Pancreas (tissue), 10 donors: ENCODE results near the gene GAD1. TPM values are rescaled to one million over a fixed set of nuclear protein-coding genes. Genes with fewer than 3 reads are reported as not detected.

Experiments used
- ATAC-seq, 4 donors: fragments of 200-7000 bp; cut with Tn5 transposase; one replicate each; pipeline versions ENCODE4 v1.8.0 to v1.9.1; 2020; ENCODE audit warnings: mild to moderate bottlenecking in 4 of 4, moderate library complexity in 4 of 4
- DNase-seq, 6 donors: peaks; one replicate each; pipeline ENCODE4 v3.0.0-alpha.2; 2020
- FAIRE-seq: peaks from 2 replicates; lab custom pipeline; 2012; peaks lifted over from hg19 to GRCh38; lab: Jason Lieb, UNC
- H3K27ac ChIP-seq, 4 donors: fragments of 200-600 bp; sonication (generic); 1 replicate in 3 of 4; 2 replicates in 1 of 4; pipeline versions ENCODE4 v1.5.0 to v1.8.0; 2020
- H3K27me3 ChIP-seq, 4 donors: fragments of 200-600 bp; one replicate each; pipeline ENCODE4 v1.8.0; 2021
- H3K36me3 ChIP-seq, 3 donors: fragments of 200-600 bp; sonication (generic) in 1 of 3; one replicate each; pipeline versions ENCODE4 v1.5.0 to v1.8.0; 2020 to 2021
- H3K4me1 ChIP-seq, 3 donors: fragments of 200-600 bp; one replicate each; pipeline ENCODE4 v1.8.0; 2021
- H3K4me3 ChIP-seq, 4 donors: fragments of 200-600 bp; sonication (generic) in 2 of 4; one replicate each; pipeline versions ENCODE4 v1.5.0 to v1.8.0; 2020 to 2021
- H3K9me3 ChIP-seq, 4 donors: fragments of 200-600 bp; one replicate each; pipeline ENCODE4 v1.8.0; 2021
- WGBS, 2 donors: extraction: QIAGEN DNeasy Blood & Tissue Kit; methylation state at CpG; one replicate each; pipeline ENCODE4 v1.1.7; 2013; 5-methylcytosine and 5-hydroxymethylcytosine counted together
- intact Hi-C, 3 donors: fragments of 100-400 bp; cut with DNase I; formaldehyde crosslinking; loops; one replicate each; pipeline versions ENCODE4 v1.11.1 to v1.14.2; 2022
- polyA plus RNA-seq, 2 donors: library from polyadenylated mRNA; stranded (reverse); fragments of 200-250 nt; gene quantifications; one replicate each; pipeline ENCODE4 v1.2.3, GENCODE V29; 2013
- total RNA-seq, 6 donors: library from RNA; stranded (reverse); fragmentation: NEBNext Ultra II Directional in 4 of 6; extraction: Animal tissue kit (Norgen Biotek cat#: 25700) in 4 of 6; gene quantifications; one replicate each; pipeline versions ENCODE4 v1.2.1 to v1.2.4, GENCODE V29; 2021 to 2023
- TF ChIP-seq, protein P1 (sequence below), 4 donors: fragments of 200-600 bp; sonication (generic) in 3 of 4; IDR thresholded peaks; one replicate each; pipeline versions ENCODE4 v1.5.0 to v1.8.0; 2021; ENCODE audit warnings: antibody characterized with exemption in 4 of 4
- donor health status: healthy with polysubstance abuse.
- donor health status: DM: no; HTN: no; CAD: no; lungs with moderate emphysema.
- donor health status: DM: no; HTN: no; CAD: no.
- donor health status: control.
- donor health status: control.
- donor health status: Bipolar disorder and iron deficiency.
- donor health status: DM: yes; HTN: yes; CAD: no.
- donor health status: DM: no; HTN: no; CAD: no.
- donor health status: DM: no; HTN: no; CAD: no.
- donor health status: DM: yes; HTN: yes; CAD: no.

Gene GAD1
- total and polyA plus RNA-seq, 8 donors = 0.17 to 1.0 (median 0.35) TPM

DNA sequence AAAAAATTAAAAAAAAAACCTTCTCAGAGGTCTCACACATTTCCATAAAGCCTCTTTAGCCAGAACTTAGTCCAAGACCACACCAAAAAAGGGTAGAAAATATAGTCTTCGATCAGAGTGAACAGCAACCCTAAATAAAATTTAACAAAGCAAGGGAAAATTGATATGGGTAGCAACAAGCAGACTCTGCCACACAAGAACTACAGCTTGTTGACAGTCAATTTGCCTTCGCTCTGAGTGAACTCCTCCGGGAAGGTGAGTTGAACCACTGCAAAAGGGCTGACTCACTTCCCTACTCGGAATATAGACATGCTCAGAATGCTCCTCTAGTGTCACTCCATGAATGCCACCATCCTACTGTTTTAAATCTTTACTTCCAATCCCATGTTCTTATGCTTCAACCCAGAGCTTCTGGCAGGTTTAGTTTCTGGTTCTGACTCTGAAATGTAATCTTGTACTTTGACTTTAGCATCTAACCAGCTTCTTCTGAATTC lies 24.1 kb downstream of the GAD1 start:
- Histone ChIP-seq H3K27ac (no peak overlapping the region), H3K4me3 (no peak overlapping the region), H3K36me3 (no peaks in the 10 kb centered on the region), H3K27me3 (no peaks in the 10 kb centered on the region), H3K4me1 (no peaks in the 10 kb centered on the region), H3K9me3 (no peaks in the 10 kb centered on the region)
- intact Hi-C loops = no loop called here
- TF ChIP-seq, protein P1, sequence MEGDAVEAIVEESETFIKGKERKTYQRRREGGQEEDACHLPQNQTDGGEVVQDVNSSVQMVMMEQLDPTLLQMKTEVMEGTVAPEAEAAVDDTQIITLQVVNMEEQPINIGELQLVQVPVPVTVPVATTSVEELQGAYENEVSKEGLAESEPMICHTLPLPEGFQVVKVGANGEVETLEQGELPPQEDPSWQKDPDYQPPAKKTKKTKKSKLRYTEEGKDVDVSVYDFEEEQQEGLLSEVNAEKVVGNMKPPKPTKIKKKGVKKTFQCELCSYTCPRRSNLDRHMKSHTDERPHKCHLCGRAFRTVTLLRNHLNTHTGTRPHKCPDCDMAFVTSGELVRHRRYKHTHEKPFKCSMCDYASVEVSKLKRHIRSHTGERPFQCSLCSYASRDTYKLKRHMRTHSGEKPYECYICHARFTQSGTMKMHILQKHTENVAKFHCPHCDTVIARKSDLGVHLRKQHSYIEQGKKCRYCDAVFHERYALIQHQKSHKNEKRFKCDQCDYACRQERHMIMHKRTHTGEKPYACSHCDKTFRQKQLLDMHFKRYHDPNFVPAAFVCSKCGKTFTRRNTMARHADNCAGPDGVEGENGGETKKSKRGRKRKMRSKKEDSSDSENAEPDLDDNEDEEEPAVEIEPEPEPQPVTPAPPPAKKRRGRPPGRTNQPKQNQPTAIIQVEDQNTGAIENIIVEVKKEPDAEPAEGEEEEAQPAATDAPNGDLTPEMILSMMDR (IDR thresholded peaks at IDR 0.05) = no peak
- WGBS, 2 donors = 82 to 88% methylated on average over 4 of the region's 4 CpGs
- DNase-seq (no peak), ATAC-seq (no peak), FAIRE-seq (no peak)

GRCh38 chr2:170842785-170843184 lies 26.1 kb downstream of the GAD1 start:
- Histone ChIP-seq H3K36me3 (no peaks in the 10 kb centered on the region), H3K4me3 (no peak overlapping the region), H3K4me1 (no peaks in the 10 kb centered on the region), H3K27ac (no peak overlapping the region), H3K9me3 (no peaks in the 10 kb centered on the region), H3K27me3 (no peaks in the 10 kb centered on the region)
- TF ChIP-seq, protein P1 (IDR thresholded peaks at IDR 0.05) = no peak
- no peak for FAIRE-seq
- no peak for ATAC-seq
- DNase-seq = no peak
- 73 to 78% methylated on average over 2 of the region's 2 CpGs for WGBS, 2 donors
- intact Hi-C loops = no loop called here

GRCh38 chr2:170843656-170844055 lies 27.0 kb downstream of the GAD1 start:
- WGBS, 2 donors = 72 to 75% methylated on average over 2 of the region's 2 CpGs
- TF ChIP-seq, protein P1 (IDR thresholded peaks at IDR 0.05) = no peak
- Histone ChIP-seq H3K27me3 (no peaks in the 10 kb centered on the region), H3K4me1 (no peaks in the 10 kb centered on the region), H3K27ac (no peak overlapping the region), H3K4me3 (no peak overlapping the region), H3K9me3 (no peaks in the 10 kb centered on the region), H3K36me3 (no peaks in the 10 kb centered on the region)
- DNase-seq = no peak
- ATAC-seq = no peak
- FAIRE-seq = no peak
- intact Hi-C loops = no loop called here

DNA sequence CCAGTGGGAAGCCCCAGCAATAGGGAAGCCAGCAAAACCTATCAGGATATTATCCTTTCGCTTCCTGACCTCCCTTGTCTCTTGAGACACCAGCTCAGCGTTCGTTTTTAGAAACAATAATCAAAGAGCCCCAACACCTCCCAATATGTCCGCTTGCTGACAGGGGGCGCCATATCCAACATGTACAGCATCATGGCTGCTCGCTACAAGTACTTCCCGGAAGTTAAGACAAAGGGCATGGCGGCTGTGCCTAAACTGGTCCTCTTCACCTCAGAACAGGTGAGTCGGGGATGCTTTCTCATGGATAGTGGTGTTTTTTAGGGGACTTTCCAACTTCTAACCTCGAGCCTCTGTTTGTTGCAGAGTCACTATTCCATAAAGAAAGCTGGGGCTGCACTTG lies 28.7 kb downstream of the GAD1 start:
- intact Hi-C loops = no loop called here
- 79 to 82% methylated on average over 10 of the region's 10 CpGs for WGBS, 2 donors
- ATAC-seq (no peak), FAIRE-seq (no peak), DNase-seq (no peak)
- Histone ChIP-seq H3K9me3 (no peaks in the 10 kb centered on the region), H3K4me1 (no peaks in the 10 kb centered on the region), H3K36me3 (no peaks in the 10 kb centered on the region), H3K27me3 (no peaks in the 10 kb centered on the region), H3K4me3 (no peak overlapping the region), H3K27ac (no peak overlapping the region)
- TF ChIP-seq, protein P1 (IDR thresholded peaks at IDR 0.05) = no peak

DNA sequence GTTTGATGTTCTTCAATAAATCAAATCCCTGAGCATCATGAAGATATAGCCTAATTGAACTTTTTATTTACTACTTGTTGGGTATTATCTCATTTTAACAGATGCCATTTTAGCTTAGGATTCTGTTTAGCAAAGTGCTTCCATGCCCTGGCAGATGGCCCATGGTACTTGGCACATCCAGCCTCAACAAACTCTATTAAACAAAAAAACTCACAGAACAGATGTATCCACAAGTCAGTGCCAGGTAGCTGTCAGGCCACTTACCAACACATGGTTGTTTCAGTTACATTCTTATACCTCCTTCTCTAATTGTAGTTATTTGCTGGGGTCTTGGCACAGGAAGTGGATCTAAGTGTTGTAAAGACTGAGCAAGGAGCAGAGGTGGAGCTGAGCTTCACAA lies 29.6 kb downstream of the GAD1 start:
- no peaks in the 10 kb centered on the region for H3K9me3 ChIP-seq
- no peak for FAIRE-seq
- DNase-seq = no peak
- no peak overlapping the region for H3K27ac ChIP-seq
- H3K4me3 ChIP-seq = no peak overlapping the region
- TF ChIP-seq, protein P1 (IDR thresholded peaks at IDR 0.05) = no peak
- no peaks in the 10 kb centered on the region for H3K27me3 ChIP-seq
- no peak for ATAC-seq
- intact Hi-C loops = no loop called here
- H3K4me1 ChIP-seq = no peaks in the 10 kb centered on the region
- no peaks in the 10 kb centered on the region for H3K36me3 ChIP-seq
